HG02884 (cell line): ENCODE results near the gene GALNT8.
"Not testable (repeated sequence)": the region's sequence is repeated elsewhere in the genome, so short reads cannot be mapped to it uniquely, and the experiment has no call there.

Source experiments
- ATAC-seq: cut with Tn5 transposase; IDR thresholded peaks from one replicate; pipeline ENCODE4 v1.9.1; 2021; ENCODE audit warnings: mild to moderate bottlenecking, moderate library complexity; ENCODE audit not compliant: unreplicated experiment

The GALNT8 gene, protein sequence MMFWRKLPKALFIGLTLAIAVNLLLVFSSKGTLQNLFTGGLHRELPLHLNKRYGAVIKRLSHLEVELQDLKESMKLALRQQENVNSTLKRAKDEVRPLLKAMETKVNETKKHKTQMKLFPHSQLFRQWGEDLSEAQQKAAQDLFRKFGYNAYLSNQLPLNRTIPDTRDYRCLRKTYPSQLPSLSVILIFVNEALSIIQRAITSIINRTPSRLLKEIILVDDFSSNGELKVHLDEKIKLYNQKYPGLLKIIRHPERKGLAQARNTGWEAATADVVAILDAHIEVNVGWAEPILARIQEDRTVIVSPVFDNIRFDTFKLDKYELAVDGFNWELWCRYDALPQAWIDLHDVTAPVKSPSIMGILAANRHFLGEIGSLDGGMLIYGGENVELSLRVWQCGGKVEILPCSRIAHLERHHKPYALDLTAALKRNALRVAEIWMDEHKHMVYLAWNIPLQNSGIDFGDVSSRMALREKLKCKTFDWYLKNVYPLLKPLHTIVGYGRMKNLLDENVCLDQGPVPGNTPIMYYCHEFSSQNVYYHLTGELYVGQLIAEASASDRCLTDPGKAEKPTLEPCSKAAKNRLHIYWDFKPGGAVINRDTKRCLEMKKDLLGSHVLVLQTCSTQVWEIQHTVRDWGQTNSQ

DNA sequence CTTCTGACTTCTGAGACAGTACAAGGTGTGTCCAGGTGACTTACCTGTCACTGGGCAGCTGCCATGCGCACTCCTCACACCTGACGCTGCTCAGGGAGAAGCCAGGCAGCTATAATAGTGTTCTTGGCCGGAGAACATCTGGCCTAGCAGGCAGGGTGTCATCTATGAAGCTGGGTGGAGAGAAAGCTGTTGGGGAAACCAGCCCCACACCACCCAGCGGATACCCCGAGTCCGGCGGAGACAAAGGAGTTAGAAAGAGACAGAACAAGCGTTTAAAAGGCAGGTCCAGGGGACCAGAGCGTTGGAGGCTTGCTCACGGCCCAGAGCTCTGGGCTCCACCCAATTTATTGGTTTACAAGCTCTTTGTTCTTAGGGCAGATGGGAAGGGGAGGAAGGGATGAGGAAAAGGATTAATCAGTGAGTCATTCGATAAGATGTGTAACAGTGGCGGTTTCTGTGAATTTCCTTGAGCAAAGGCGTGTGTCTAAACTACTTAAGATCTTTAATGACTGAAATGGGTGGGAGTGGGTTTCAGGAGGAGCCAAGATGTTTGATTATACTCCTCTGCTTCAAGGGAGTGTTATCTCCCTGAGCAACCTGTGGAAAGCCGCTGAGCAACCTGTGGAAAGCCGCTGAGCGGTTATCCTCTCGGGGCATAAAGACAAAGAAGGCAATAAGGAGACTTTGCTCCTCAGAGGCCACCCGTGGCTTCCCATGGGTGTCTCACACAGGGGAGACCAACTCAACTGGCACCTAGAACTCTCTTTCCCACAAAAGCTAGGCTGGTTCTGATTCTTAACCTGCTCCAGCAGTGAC is at the start of gene GALNT8:
Gene GALNT8 (plus strand): TSS at position 580 of the 816 bp plus-strand sequence. CDS start 278 bp downstream, outside the sequence.
- ATAC-seq = no peak

DNA sequence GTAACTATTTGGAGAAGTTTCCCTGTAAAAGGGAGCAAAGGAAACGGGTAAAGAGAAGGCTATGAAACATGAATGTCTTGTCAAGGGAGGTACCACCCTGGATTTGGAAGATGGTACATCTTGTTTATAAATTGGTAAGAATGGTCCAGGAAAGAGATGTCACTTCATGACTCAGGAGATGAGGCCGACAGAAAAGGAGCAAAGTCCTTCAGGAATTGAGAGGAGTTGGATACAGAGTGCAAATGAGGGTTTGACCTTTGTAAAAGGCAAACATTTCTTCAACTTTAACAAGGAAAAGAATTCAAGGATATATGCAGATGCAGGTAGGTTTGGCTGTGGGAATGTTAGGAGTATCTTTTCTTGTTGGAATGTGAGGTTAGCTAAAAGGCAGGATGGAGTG is 40.5 kb upstream of the GALNT8 start:
- ATAC-seq = no peak

DNA sequence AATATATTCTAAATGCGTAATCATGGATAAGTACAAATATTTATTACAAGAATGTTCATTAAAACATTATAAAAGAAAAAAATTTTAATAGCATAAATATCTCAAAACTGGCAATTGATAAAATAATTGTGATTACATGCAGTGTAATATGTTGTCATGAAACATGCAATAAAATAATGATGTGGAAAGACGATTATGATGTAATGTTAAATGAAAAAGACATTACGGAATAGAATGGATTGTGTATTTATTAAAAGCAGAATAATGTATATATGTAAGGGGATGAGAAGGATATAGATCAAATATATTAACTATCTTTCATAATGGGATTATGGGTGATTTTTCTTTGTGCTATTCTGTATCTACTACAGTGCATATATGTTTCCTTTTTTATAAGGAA is 38.5 kb upstream of the GALNT8 start:
- no peak for ATAC-seq

DNA sequence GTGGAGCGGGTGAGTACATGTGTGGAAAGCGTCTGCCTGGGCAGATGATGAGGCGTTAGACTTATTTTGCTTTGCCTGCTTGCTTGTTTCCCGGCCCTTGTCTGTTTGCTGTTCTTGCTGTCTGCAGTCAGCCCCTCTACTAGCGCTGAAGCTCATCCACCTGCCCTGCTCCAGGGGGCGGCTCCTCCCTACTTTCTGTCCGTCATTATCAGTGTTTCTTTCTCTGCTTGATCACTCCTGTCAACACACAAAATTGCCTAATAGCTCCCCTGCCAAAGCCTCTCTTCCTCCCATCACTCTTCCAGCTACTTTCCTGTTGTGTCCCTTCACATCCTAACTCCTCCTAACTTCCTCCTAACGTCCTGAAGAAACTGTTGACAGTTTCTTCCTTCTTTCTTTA is 34.9 kb upstream of the GALNT8 start:
- no peak for ATAC-seq

DNA sequence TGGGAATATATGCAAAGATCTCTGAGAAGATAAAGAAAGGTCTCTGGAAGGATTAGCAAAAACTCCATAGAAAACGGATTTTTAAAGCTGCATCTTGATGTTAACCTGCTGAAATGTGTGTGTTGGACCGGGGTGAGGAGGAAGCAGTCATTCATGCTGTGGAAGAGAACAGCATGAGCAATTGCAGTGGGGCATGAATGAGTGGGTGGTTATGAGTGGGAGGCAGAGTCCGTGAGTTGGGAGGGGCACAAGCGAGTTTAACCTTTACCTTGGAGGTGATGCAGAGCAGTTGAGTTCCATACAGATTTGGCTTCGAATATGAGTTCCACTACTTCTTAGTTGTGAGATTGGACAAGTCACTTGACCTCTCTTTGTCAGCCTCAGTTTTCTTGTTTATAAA is 29.4 kb upstream of the GALNT8 start:
- no peak for ATAC-seq

DNA sequence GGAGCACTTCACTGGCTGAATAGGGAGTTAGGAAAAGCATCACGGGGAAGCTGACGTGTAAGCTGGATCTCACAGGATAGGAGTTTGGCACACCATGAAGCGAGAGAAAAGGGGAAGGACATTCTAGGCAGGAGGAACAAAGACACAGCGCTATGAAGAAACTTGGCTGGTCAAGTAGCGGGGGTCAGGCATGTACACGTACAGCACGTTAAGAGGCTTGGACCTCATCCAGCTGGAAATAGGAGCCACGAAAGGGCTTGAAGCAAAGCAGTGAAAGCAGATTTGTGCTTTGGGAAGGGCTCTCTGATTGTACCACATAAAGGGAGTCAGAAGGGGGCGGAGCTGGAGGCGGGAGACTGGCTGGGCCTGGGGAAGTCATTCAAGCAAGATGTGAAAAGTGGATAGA is 19.6 kb upstream of the GALNT8 start:
- no peak for ATAC-seq

DNA sequence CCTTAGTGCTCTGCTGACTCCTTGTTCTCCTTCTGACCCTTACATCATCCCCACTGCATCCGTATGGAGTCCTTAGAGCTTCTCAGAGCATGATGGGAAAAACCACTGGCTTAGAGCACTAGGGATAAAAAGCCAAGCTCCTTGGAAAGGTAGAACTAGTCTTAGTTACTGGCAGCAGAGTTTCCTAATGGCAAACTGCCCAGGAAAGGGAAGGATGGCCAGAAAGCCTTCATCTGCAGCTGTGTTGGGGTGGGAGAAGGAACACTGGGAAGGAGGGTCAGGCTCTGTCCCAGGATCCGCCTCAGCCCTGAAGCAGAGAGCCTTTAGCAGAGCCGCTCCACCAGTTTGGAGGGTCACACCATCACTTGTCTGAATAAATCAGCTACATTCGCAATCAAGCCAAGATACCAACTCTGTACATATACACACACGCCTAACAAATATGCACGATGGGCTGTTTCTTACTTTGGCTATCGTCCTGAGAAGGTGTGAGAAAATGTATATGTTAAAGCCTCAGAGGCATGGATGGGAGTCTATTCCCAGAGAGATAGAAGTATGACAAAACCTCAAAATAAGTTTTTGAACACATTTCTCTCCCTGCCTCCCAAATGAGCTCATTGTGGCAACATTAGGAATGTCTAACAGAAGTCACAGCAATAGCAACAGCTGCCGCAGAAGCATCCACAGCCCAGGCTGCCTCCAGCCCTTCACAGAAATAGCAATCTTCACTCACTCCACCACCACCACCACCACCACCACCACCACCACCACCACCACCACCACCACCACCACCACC is 18.6 kb upstream of the GALNT8 start:
- no peak for ATAC-seq

DNA sequence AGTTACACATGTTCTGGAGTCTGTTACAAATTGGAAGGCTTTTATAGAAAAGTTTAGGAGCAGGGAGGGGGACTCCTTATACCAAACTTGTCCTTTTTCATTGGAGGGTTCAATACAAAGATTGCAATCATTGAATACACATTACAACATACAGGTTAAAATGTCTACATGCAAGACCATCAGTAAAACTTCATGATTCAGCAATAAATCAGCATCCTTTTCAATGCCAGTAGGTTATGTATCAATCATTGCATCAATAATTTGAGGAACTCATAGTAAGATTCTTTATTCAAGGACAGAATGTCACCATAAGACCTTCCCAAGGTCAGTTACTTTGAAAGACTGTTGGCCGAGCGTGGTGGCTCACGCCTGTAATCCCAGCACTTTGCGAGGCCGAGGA is 16.5 kb upstream of the GALNT8 start:
- no peak for ATAC-seq

DNA sequence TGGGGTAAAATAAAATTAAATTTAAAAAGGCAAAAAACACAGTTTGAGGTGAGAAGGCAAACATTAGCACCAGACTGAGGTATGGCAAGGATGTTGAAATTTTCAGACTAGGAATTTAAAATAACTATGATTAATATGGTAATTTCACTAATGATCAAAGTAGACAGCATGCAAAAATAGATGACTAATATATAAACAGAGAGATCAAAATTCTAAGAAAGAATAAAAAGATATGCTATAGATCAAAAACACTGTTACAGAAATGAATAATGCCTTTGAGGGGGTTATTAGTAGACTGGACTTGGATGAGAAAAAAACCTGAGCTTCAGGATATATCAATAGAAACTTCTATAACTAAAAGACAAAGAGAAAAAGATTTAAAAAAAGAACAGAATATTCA is 14.4 kb upstream of the GALNT8 start:
- no peak for ATAC-seq

DNA sequence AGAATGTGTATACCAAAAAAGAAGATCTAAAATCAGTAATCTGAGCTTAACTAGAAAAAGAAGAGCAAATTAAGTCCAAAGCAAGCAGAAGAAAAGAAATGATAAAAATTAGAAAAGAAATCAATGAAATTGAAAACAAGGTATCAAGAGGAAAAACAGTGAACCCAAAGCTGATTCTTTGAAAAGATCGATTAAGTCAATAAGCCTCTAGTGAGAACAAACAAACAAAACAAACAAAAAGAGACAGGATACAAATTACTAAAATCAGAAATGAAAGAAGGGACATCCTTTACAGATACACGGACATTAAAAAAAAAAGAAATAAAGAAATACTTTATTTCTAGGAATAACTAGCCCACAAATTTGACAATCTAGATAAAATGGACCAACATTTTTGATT is 12.9 kb upstream of the GALNT8 start:
- ATAC-seq = no peak

DNA sequence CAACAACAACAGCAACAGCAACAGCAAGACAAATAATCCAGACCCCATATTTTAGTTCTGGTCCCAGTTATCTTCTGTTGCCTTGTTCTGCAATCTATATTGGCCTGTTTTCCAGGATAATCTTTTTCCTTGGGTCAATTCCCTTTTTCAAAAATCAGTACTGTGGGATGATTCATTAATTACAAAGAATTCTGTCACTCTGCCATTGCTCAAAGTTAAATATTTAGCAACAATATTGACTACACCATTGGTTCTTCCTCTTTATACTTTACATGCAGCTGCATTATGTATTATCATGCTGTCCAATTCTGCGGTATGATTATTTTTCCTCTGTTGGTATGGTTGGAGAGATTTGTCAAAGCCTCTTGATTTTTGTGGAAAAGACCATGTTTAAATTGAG is 10.1 kb upstream of the GALNT8 start:
- no peak for ATAC-seq

DNA sequence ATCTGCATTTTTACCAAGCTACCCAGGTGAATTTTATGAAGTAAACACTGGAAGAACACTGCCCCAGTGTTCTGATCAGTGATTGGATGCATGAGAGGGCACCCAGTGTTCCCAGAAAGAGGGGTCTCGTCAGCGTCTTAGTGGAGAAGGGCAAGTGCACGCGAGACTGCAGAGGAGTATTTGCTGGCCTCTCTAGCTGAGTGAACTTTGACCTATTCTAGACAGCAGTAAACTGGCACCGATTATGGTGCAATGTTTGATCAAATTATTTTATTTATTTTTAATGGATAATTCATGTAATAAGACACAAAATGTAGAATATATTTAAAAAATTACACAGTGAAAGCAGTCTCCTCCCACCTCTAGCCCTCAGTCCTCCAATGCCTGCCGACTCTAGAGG is 5.3 kb upstream of the GALNT8 start:
- ATAC-seq = no peak

DNA sequence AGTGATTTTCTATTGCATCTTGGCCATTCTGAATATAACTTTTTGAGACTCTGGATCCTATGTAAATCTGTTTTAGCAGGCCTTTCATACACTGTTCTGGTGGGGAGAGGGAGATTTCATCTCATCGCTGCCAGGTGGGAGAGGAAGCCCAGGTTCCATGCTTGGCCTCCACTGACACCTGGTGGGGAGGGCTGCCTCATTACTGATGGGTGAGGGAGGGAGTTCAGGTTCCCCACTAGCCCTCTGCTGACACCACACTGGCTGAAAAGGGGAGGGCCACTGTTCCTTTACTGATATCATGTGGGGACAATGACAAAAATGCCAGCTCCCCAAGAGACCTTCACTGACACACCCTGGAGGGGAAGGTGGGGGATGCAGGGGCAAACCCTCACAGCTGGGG is 2.4 kb upstream of the GALNT8 start:
- ATAC-seq = no peak

DNA sequence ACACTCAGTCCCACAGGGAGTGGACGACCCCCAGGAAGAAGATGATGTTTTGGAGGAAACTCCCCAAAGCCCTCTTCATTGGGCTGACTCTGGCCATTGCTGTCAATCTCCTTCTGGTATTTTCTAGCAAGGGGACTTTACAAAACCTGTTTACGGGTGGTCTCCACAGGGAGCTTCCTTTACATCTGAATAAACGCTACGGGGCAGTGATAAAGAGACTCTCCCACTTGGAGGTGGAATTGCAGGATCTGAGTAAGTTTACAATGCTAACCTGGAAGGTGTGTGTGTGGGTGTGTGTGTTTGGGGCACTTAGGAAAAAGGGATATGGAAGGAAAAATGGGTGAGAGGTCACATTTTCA is 416 bp downstream of the GALNT8 start:
- ATAC-seq = no peak

DNA sequence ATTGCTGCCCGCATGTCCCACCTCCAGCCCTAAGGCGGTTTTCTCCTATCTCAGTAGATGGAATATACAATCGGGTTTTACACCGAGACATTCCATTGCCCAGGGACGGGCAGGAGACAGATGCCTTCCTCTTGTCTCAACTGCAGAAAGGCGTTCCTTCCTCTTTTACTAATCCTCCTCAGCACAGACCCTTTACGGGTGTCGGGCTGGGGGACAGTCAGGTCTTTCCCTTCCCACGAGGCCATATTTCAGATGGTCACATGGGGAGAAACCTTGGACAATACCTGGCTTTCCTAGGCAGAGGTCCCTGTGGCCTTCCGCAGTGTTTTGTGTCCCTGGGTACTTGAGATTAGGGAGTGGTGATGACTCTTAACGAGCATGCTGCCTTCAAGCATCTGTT is 1.4 kb downstream of the GALNT8 start:
- ATAC-seq = not testable (repeated sequence)

DNA sequence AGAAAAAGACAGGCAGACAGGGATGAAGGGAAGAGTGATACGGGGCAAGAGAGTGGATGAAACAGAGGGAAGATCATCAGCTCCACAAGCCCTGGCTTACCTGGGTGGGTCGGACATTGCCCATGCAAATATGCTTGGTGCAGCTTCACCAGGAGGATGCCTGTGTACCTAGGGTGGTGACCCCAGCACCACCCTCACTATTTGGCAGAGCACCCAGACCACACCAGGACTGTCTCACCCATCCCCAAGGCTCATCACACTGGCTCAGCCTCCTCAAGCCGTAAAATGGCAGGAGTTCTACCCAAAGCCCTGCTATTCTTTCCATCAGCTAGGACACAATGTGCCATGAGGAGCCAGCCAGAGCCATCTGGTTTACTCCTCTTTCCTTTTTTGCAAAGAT is 3.0 kb downstream of the GALNT8 start:
- ATAC-seq = no peak

DNA sequence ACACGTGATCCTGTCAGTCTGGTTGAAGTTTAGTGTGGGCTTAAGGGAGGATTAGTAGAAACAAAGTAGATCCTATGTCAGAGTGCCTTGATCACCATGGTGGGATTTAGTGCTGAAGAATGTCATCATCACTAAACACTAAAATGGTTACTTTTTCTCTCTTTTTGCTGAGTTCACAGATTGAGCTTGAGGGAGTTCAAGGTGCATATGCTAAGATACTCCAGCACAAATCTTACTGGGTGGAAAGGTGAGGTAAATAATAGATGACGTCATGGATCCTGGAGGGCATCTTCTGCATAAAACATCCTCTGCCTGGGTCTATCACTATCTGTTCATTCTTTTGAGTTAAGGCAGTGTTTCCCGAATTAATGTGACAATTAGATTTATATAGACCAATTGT is 4.9 kb downstream of the GALNT8 start:
- ATAC-seq = no peak

DNA sequence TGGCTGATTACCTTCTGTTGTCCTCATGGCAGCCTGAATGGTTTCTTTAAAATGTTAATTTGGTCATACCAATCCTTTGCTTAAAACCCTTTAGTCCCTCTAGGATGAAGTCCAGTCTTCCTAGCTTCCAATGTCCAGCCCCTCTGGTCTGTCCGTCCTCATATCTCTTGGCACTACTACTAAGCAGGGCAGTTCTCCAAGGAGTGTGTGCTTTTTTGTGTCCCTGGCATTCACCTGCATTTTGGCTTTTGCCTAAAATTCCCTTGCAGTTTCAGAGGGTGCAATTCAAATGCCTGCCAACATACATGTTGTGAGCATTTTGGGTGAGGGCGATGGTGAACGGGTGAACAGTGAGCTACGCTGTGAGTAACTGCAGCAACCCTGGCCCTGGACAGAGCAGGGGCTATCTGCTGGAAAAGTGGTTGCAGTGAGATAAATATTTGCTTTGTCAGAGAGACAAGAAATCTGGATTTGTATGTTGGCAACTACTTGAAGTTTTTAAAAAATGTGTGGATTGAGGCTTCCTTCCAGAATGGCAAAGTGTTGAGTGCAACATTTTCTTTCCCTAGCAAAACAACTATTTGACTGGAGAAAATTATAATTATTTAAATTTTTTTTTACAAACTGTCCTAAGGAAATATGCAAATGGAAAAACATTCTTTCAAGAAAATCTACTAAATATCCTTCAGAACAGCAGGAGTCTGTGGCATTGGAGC is 14.6 kb downstream of the GALNT8 start:
- no peak for ATAC-seq

DNA sequence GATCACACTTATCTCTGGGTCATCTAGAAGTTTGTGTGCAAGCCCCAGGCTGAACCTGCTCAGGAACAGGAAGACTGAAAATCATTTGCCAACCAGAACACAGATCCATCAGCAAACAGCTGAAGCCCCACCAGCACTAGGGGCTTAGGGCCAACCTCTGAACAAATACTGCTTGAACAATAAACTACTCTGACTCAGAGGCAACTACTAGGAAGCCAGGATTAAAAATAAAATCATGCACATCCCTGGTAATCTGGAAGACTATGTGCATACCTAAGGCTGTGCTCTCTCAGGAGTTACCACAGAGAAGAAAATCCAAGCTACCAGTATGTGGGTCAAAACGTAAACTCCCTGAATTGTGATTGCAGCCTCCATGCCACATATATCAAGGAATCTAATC is 15.9 kb downstream of the GALNT8 start:
- ATAC-seq = no peak

DNA sequence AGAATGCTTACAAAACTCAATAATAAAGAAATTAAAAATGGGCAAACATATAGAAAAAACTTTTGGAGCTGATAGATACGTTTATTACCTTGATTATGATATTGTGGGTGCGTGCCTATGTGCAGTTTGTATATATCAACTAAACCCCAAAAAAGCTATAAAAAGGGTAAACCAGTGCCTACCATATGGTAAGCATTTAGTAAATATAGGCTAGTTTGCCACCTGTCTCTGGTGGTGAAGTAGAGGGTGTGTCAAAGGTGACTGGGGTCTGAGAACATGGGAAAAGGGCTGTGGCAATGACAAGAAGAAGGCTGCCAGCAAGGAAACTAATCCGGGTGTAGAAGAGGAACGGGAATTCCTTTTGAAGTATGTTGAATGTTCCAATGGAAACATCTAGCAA is 18.3 kb downstream of the GALNT8 start:
- ATAC-seq = no peak
